Mesenchymal stem cell (in vitro differentiated cells and primary cell): ENCODE results near the gene ZNF322.

ENCODE experiments used
- DNase-seq: peaks from one replicate; pipeline ENCODE4 v3.0.0-alpha.2; 2013
- H2AFZ ChIP-seq: one replicate; pipeline ENCODE4 v1.6.1; 2013; ENCODE audit warnings: low read depth, mild to moderate bottlenecking, control low read depth, inconsistent platforms, low read length, moderate library complexity
- H2AK5ac ChIP-seq: 2 replicates; pipeline ENCODE4 v1.6.1; 2013; ENCODE audit warnings: low read length, moderate library complexity, mild to moderate bottlenecking, inconsistent platforms; ENCODE audit not compliant: severe bottlenecking
- H2BK120ac ChIP-seq: one replicate; pipeline ENCODE4 v1.6.1; 2013; ENCODE audit warnings: low read depth, mild to moderate bottlenecking, inconsistent platforms, low read length, moderate library complexity
- H2BK12ac ChIP-seq, 2 experiments: one replicate each; pipeline ENCODE4 v1.6.1; 2013; ENCODE audit warnings: inconsistent platforms in 2 of 2, low read length in 2 of 2, mild to moderate bottlenecking in 2 of 2, moderate library complexity in 2 of 2, control low read depth in 1 of 2
- H2BK15ac ChIP-seq: one replicate; pipeline ENCODE4 v1.6.1; 2013; ENCODE audit warnings: mild to moderate bottlenecking, low read depth, inconsistent platforms; ENCODE audit not compliant: poor library complexity, severe bottlenecking
- H2BK5ac ChIP-seq: 2 replicates; pipeline ENCODE4 v1.6.1; 2013; ENCODE audit warnings: low read depth, mild to moderate bottlenecking, low read length, control low read depth, inconsistent platforms; ENCODE audit not compliant: poor library complexity, severe bottlenecking
- H3K14ac ChIP-seq, 2 experiments: one replicate each; pipeline ENCODE4 v1.6.1; 2013; ENCODE audit warnings: inconsistent platforms in 2 of 2, low read length in 2 of 2, control low read depth in 1 of 2, mild to moderate bottlenecking in 1 of 2, moderate library complexity in 1 of 2
- H3K18ac ChIP-seq, 2 experiments: one replicate each; pipeline ENCODE4 v1.6.1; 2013; ENCODE audit warnings: inconsistent platforms in 2 of 2, low read length in 2 of 2, control low read depth in 1 of 2, low read depth in 1 of 2, mild to moderate bottlenecking in 1 of 2
- H3K23ac ChIP-seq, 2 experiments: one replicate each; pipeline ENCODE4 v1.6.1; 2013; ENCODE audit warnings: inconsistent platforms in 2 of 2, low read length in 2 of 2, mild to moderate bottlenecking in 2 of 2, moderate library complexity in 2 of 2, control low read depth in 1 of 2
- H3K27ac ChIP-seq: 2 replicates; pipeline ENCODE4 v1.5.1; 2013; ENCODE audit warnings: mild to moderate bottlenecking, moderate library complexity, low read length, control low read depth, inconsistent platforms; ENCODE audit not compliant: poor library complexity, severe bottlenecking
- H3K27me3 ChIP-seq, 2 experiments: 2 replicates each; pipeline versions ENCODE4 v1.6.1 to v1.7.0; 2013; ENCODE audit warnings: low read length in 2 of 2, mild to moderate bottlenecking in 2 of 2, moderate library complexity in 2 of 2, control low read depth in 1 of 2, inconsistent platforms in 1 of 2; ENCODE audit not compliant: control insufficient read depth in 1 of 2, insufficient read depth in 1 of 2
- H3K36me3 ChIP-seq, 2 experiments: 2 replicates each; pipeline versions ENCODE4 v1.6.1 to v1.7.0; 2013; ENCODE audit warnings: low read length in 2 of 2, control low read depth in 1 of 2, inconsistent platforms in 1 of 2, low read depth in 1 of 2, mild to moderate bottlenecking in 1 of 2; ENCODE audit not compliant: insufficient read depth in 2 of 2, control insufficient read depth in 1 of 2
- H3K4ac ChIP-seq, 2 experiments: one replicate each; pipeline ENCODE4 v1.6.1; 2013; ENCODE audit warnings: inconsistent platforms in 2 of 2, low read length in 2 of 2, mild to moderate bottlenecking in 2 of 2, moderate library complexity in 2 of 2, control low read depth in 1 of 2, low read depth in 1 of 2
- H3K4me1 ChIP-seq: 2 replicates; pipeline ENCODE4 v1.6.1; 2013; ENCODE audit warnings: low read depth, low read length, control low read depth; ENCODE audit not compliant: control insufficient read depth, insufficient read depth
- H3K4me2 ChIP-seq: 2 replicates; pipeline ENCODE4 v1.6.1; 2013; ENCODE audit warnings: low read length, mild to moderate bottlenecking, inconsistent platforms; ENCODE audit not compliant: poor library complexity, severe bottlenecking
- H3K4me3 ChIP-seq, 2 experiments: 2 replicates each; pipeline versions ENCODE4 v1.5.1 to v1.7.0; 2013; ENCODE audit warnings: low read length in 2 of 2, mild to moderate bottlenecking in 2 of 2, control low read depth in 1 of 2, low read depth in 1 of 2; ENCODE audit not compliant: insufficient read depth in 1 of 2
- H3K79me1 ChIP-seq: replicated peaks from 2 replicates; pipeline ENCODE4 v1.6.1; 2013; ENCODE audit warnings: mild to moderate bottlenecking, control low read depth, low read length, inconsistent platforms; ENCODE audit not compliant: poor library complexity, severe bottlenecking
- H3K9ac ChIP-seq: 2 replicates; pipeline ENCODE4 v1.7.0; 2013; ENCODE audit warnings: mild to moderate bottlenecking, low read length, moderate library complexity
- H3K9me3 ChIP-seq: 2 replicates; pipeline ENCODE4 v1.7.0; 2013; ENCODE audit warnings: mild to moderate bottlenecking, low read length; ENCODE audit not compliant: control insufficient read depth
- H4K8ac ChIP-seq: one replicate; pipeline ENCODE4 v1.6.1; 2013; ENCODE audit warnings: inconsistent platforms, mild to moderate bottlenecking, low read length, moderate library complexity
- H4K91ac ChIP-seq: one replicate; pipeline ENCODE4 v1.6.1; 2013; ENCODE audit warnings: mild to moderate bottlenecking, low read length, inconsistent platforms
- WGBS: methylation state at CpG from one replicate; pipeline ENCODE4 v1.1.7; 2013; ENCODE audit warnings: mixed read lengths; 5-methylcytosine and 5-hydroxymethylcytosine counted together

The ZNF322 gene

GRCh38 chr6:26595669-26596269 is 63.8 kb downstream of the ZNF322 start:
- Histone ChIP-seq H3K23ac (no peak overlapping the region), H3K14ac (no peak overlapping the region), H3K18ac (no peak overlapping the region), H3K4me2 (peak overlapping the region; percentile 97), H2BK12ac (no peak overlapping the region), H2AK5ac (no peak overlapping the region), H2BK15ac (no peak overlapping the region), H2BK120ac (no peak overlapping the region), H3K36me3 (peaks cover 15 to 25% of the 10 kb centered on the region in 2 experiments), H2AFZ (no peak overlapping the region), H3K9ac (peak overlapping the region; percentile 94), H4K91ac (no peak overlapping the region), H3K4ac (no peak overlapping the region), H2BK5ac (no peak overlapping the region), H3K4me1 (peaks cover 7% of the 10 kb centered on the region), H3K79me1 (peaks cover 12% of the 10 kb centered on the region), H4K8ac (peak overlapping the region; percentile 76), H3K4me3 (peak overlapping the region; percentile 56 to 91), H3K27ac (peak overlapping the region; percentile 27), H3K9me3 (no peaks in the 10 kb centered on the region), H3K27me3 (peaks cover 8 to 13% of the 10 kb centered on the region in 2 experiments)
- DNase-seq, result peak; percentile 90
- WGBS, result under 1% methylated on average over 32 of the region's 39 CpGs

GRCh38 chr6:26594730-26595632 is 64.6 kb downstream of the ZNF322 start:
- no peak overlapping the region for H3K14ac ChIP-seq
- peaks cover 12% of the 10 kb centered on the region for H3K79me1 ChIP-seq
- H3K9ac ChIP-seq, result peak overlapping the region; percentile 94
- no peak overlapping the region for H2BK12ac ChIP-seq
- peaks cover 15 to 22% of the 10 kb centered on the region in 2 experiments for H3K36me3 ChIP-seq
- H3K27ac ChIP-seq, result no peak overlapping the region
- H3K4me1 ChIP-seq, result peaks cover 7% of the 10 kb centered on the region
- H3K4me3 ChIP-seq, result peak overlapping the region in 1 of 2 experiments; percentile 91
- no peak overlapping the region for H2AFZ ChIP-seq
- no peak overlapping the region for H2AK5ac ChIP-seq
- WGBS, result 35% methylated on average over 17 of the region's 23 CpGs
- no peak overlapping the region for H4K8ac ChIP-seq
- peaks cover 8 to 13% of the 10 kb centered on the region in 2 experiments for H3K27me3 ChIP-seq
- no peak overlapping the region for H2BK15ac ChIP-seq
- peak overlapping the region; percentile 97 for H3K4me2 ChIP-seq
- no peak overlapping the region for H2BK120ac ChIP-seq
- H3K9me3 ChIP-seq, result no peaks in the 10 kb centered on the region
- no peak overlapping the region for H2BK5ac ChIP-seq
- no peak overlapping the region for H3K18ac ChIP-seq
- no peak overlapping the region for H4K91ac ChIP-seq
- DNase-seq, result peak; percentile 62
- no peak overlapping the region for H3K4ac ChIP-seq
- H3K23ac ChIP-seq, result no peak overlapping the region

GRCh38 chr6:26594131-26594498 is 65.4 kb downstream of the ZNF322 start:
- no peak overlapping the region for H2BK15ac ChIP-seq
- no peak overlapping the region for H3K18ac ChIP-seq
- H3K79me1 ChIP-seq, result peaks cover 8% of the 10 kb centered on the region
- H3K27ac ChIP-seq, result no peak overlapping the region
- H2AK5ac ChIP-seq, result no peak overlapping the region
- H3K14ac ChIP-seq, result no peak overlapping the region
- DNase-seq, result no peak
- no peak overlapping the region for H3K4ac ChIP-seq
- H3K4me2 ChIP-seq, result peak overlapping the region; percentile 33
- WGBS, result 6% methylated on average over 4 of the region's 6 CpGs
- H3K27me3 ChIP-seq, result peaks cover 8 to 13% of the 10 kb centered on the region in 2 experiments
- no peak overlapping the region for H2AFZ ChIP-seq
- no peak overlapping the region for H3K23ac ChIP-seq
- no peak overlapping the region for H3K9ac ChIP-seq
- H2BK120ac ChIP-seq, result no peak overlapping the region
- no peak overlapping the region for H2BK12ac ChIP-seq
- no peaks in the 10 kb centered on the region for H3K9me3 ChIP-seq
- H2BK5ac ChIP-seq, result no peak overlapping the region
- no peak overlapping the region for H4K8ac ChIP-seq
- H4K91ac ChIP-seq, result no peak overlapping the region
- no peak overlapping the region for H3K4me3 ChIP-seq
- H3K4me1 ChIP-seq, result peaks cover 7% of the 10 kb centered on the region
- peaks cover 11 to 13% of the 10 kb centered on the region in 2 experiments for H3K36me3 ChIP-seq
